Measurements from ENCODE around the gene HEMK1. TPM values are rescaled to one million over a fixed set of nuclear protein-coding genes. Genes with fewer than 3 reads are reported as not detected.

HEMK1 gene
- 10 to 100 TPM in 1 of 2 donors, 1 to 10 TPM in 1; 8.5 to 17.1 TPM for total RNA-seq

- TF ChIP-seq POLR2A (IDR thresholded peaks at IDR 0.05) (peak; percentile 66), CTCF (IDR thresholded peaks at IDR 0.05) (peak in 1 of 4 experiments; percentile 7), POLR2AphosphoS5 (IDR thresholded peaks at IDR 0.05) (peak; percentile 91)
- 0% methylated on average over 39 of the region's 55 CpGs for WGBS
- Histone ChIP-seq H3K4me3 (peak within 1 kb of the TSS; percentile 66 to 70), H3K4me1 (replicated peaks) (peaks cover 3% of the 10 kb centered on the region), H3K27ac (peak within 1 kb of the TSS; percentile 78 to 87), H3K27me3 (replicated peaks; ENCODE audit: insufficient read depth) (no peaks in the 10 kb centered on the region), H3K36me3 (no peaks in the 10 kb centered on the region), H3K9me3 (no peaks in the 10 kb centered on the region)
- DNase-seq (ENCODE audit: low spot score) = peak; percentile 97
- intact Hi-C loops (cut with DNase I) = loop anchor here (5.0 kb wide), 1 partner anchor 818 kb away; the partner anchor contains the start of gene MANF
These were observed at the start of gene HEMK1 for GRCh38 chr3:50568947-50569749. HEMK1 (plus strand) TSS chr3:50569522; CDS start chr3:50571105, 1,583 bp downstream.

- no peaks in the 10 kb centered on the region for H3K4me1 ChIP-seq (replicated peaks)
- WGBS = 55% methylated on average over 3 of the region's 3 CpGs
- H3K27me3 ChIP-seq (replicated peaks; ENCODE audit: insufficient read depth) = no peaks in the 10 kb centered on the region
- no peak for TF ChIP-seq CTCF (IDR thresholded peaks at IDR 0.05)
- no peak for TF ChIP-seq POLR2AphosphoS5 (IDR thresholded peaks at IDR 0.05)
- TF ChIP-seq POLR2A (IDR thresholded peaks at IDR 0.05) = no peak
- intact Hi-C loops (cut with DNase I) = no loop called here
- H3K9me3 ChIP-seq = no peaks in the 10 kb centered on the region
- no peaks in the 10 kb centered on the region for H3K36me3 ChIP-seq
- no peak overlapping the region for H3K27ac ChIP-seq
- no peak overlapping the region for H3K4me3 ChIP-seq
- no peak for DNase-seq (ENCODE audit: low spot score)
These were observed 48.5 kb upstream of the HEMK1 start for GRCh38 chr3:50520849-50521248.

- Histone ChIP-seq H3K27me3 (replicated peaks; ENCODE audit: insufficient read depth) (no peaks in the 10 kb centered on the region), H3K36me3 (no peaks in the 10 kb centered on the region), H3K4me1 (replicated peaks) (no peaks in the 10 kb centered on the region), H3K4me3 (no peak overlapping the region), H3K27ac (no peak overlapping the region), H3K9me3 (no peaks in the 10 kb centered on the region)
- 68% methylated on average over 5 of the region's 5 CpGs for WGBS
- no peak for TF ChIP-seq CTCF (IDR thresholded peaks at IDR 0.05)
- no peak for TF ChIP-seq POLR2A (IDR thresholded peaks at IDR 0.05)
- TF ChIP-seq POLR2AphosphoS5 (IDR thresholded peaks at IDR 0.05) = no peak
- DNase-seq (ENCODE audit: low spot score) = no peak
- intact Hi-C loops (cut with DNase I) = no loop called here
These were observed 47.8 kb upstream of the HEMK1 start for GRCh38 chr3:50521572-50521971.

GRCh38 chr3:50523279-50523811 is 46.0 kb upstream of the HEMK1 start:
- TF ChIP-seq POLR2A (IDR thresholded peaks at IDR 0.05) (no peak), CTCF (IDR thresholded peaks at IDR 0.05) (no peak), POLR2AphosphoS5 (IDR thresholded peaks at IDR 0.05) (no peak)
- Histone ChIP-seq H3K4me1 (replicated peaks) (no peaks in the 10 kb centered on the region), H3K27me3 (replicated peaks; ENCODE audit: insufficient read depth) (no peaks in the 10 kb centered on the region), H3K4me3 (no peak overlapping the region), H3K27ac (no peak overlapping the region), H3K36me3 (no peaks in the 10 kb centered on the region), H3K9me3 (no peaks in the 10 kb centered on the region)
- intact Hi-C loops (cut with DNase I) = no loop called here
- no peak for DNase-seq (ENCODE audit: low spot score)
- WGBS = 70% methylated on average over 9 of the region's 9 CpGs

Data from prostate gland (tissue), 2 donors.